ENCODE measurements around the gene PMS2. TPM values are rescaled to one million over a fixed set of nuclear protein-coding genes. Genes with fewer than 3 reads are reported as not detected.
A peak's percentile ranks its signal among the peaks of the same experiment; 100 is the strongest.

PMS2 gene
- total and polyA plus RNA-seq, 2 donors (not counting 3 experiments of a cell fraction or from before 2014, with no cell fraction given) = 5.2 to 14.5 TPM

GRCh38 chr7:6057316-6058129, 48.7 kb upstream of the PMS2 start:
- Histone ChIP-seq H4K20me1 (replicated peaks; ENCODE audit: control insufficient read depth, extremely low read depth, insufficient read depth, low read length) (no peaks in the 10 kb centered on the region), H2AFZ (ENCODE audit: low read depth, low read length) (no peak overlapping the region), H3K36me3 (ENCODE audit: control insufficient read depth in 2 of 2, extremely low read depth in 1 of 2, insufficient read depth in 2 of 2, low read length in 2 of 2) (peaks cover 0 to 3% of the 10 kb centered on the region in 2 experiments), H3K4me2 (ENCODE audit: insufficient read depth, low read length) (peak overlapping the region; percentile 63), H3K9ac (replicated peaks; ENCODE audit: extremely low read depth, insufficient read depth, low read length) (peak overlapping the region; percentile 19), H3K27me3 (ENCODE audit: control insufficient read depth in 2 of 2, insufficient read depth in 2 of 2, low read length in 2 of 2) (no peaks in the 10 kb centered on the region), H3K27ac (ENCODE audit: insufficient read depth, low read depth, low read length) (no peak overlapping the region), H3K9me3 (replicated peaks; ENCODE audit: control insufficient read depth, insufficient read depth, low read length) (no peaks in the 10 kb centered on the region), H3K9me1 (replicated peaks; ENCODE audit: control insufficient read depth, extremely low read depth, insufficient read depth, low read length) (no peaks in the 10 kb centered on the region), H3K79me2 (ENCODE audit: control insufficient read depth, insufficient read depth, low read length) (peaks cover 31% of the 10 kb centered on the region), H3K4me3 (replicated peaks in 1 of 3; ENCODE audit: insufficient read depth in 1 of 3, low read depth in 1 of 3, low read length in 3 of 3) (peak overlapping the region in 1 of 3 experiments; percentile 2), H3K4me1 (ENCODE audit: control insufficient read depth, extremely low read depth, insufficient read depth, low read length) (peaks cover 13% of the 10 kb centered on the region)
- TF ChIP-seq MYC (IDR thresholded peaks at IDR 0.05; ENCODE audit: low read depth, low read length) (no peak), MAX (IDR thresholded peaks at IDR 0.05; ENCODE audit: insufficient read depth, insufficient read length) (no peak), POLR2A (IDR thresholded peaks at IDR 0.05; ENCODE audit: low read depth, low read length) (no peak), POLR2AphosphoS5 (IDR thresholded peaks at IDR 0.05; ENCODE audit: insufficient read depth, low read depth, low read length) (no peak), CTCF (IDR thresholded peaks at IDR 0.05; ENCODE audit: extremely low read depth in 1 of 2, insufficient read depth in 1 of 2, low read depth in 1 of 2, low read length in 2 of 2) (no peak), GATA2 (IDR thresholded peaks at IDR 0.05; ENCODE audit: insufficient read depth, insufficient read length, low read depth, low read length) (no peak), EZH2 (IDR thresholded peaks at IDR 0.05; ENCODE audit: borderline replicate concordance, low read depth, low read length, severe bottlenecking) (no peak), FOS (IDR thresholded peaks at IDR 0.05; ENCODE audit: borderline replicate concordance, insufficient read depth, low read length) (no peak), JUN (IDR thresholded peaks at IDR 0.05; ENCODE audit: borderline replicate concordance, insufficient read depth, insufficient read length, low read depth) (no peak)
- dilution Hi-C loops (cut with MboI; ENCODE audit: extremely low pct_ligation_motif_present, low sequenced_read_pairs) (no loop called here), intact Hi-C loops (cut with micrococcal nuclease) (no loop called here)
- CTCF ChIA-PET = interaction anchor here (0.6 to 1.0 kb wide), 2 partner anchors 26 to 49 kb away, joined by 3 read pairs; no protein-coding TSS in a partner anchor
- no peak for DNase-seq (ENCODE audit: low read depth, low spot score)
- POLR2A ChIA-PET = interaction anchor here (0.7 to 1.0 kb wide), 3 partner anchors 17 to 48 kb away, joined by 4 read pairs; partner anchors contain the start of genes AIMP2 and PMS2
- BruUV-seq (replicated peaks) = no TSS peak
- FAIRE-seq = no peak
